Gastrocnemius medialis (tissue), 4 donors: Measurements from ENCODE around the gene ROPN1L.

Experiments used
- CTCF ChIP-seq, 5 experiments: fragments of 450-650 bp in 3 of 5; fragments of 200-600 bp in 2 of 5; sonication (generic) in 2 of 5; IDR thresholded peaks in 4 of 5; conservative IDR thresholded peaks in 1 of 5; 1 replicate in 4 of 5; 2 replicates in 1 of 5; pipeline ENCODE4 v1.5.1; 2016 to 2019; ENCODE audit warnings: antibody characterized with exemption in 5 of 5, mild to moderate bottlenecking in 3 of 5, moderate library complexity in 3 of 5
- POLR2A ChIP-seq, 2 donors: fragments of 450-650 bp; IDR thresholded peaks; one replicate each; pipeline ENCODE4 v1.6.1; 2017; ENCODE audit warnings: antibody characterized with exemption in 2 of 2, mild to moderate bottlenecking in 2 of 2, moderate library complexity in 2 of 2

GRCh38 chr5:10399839-10400238 lies 41.8 kb upstream of the ROPN1L start:
- TF ChIP-seq CTCF (IDR thresholded peaks at IDR 0.05 in 4 of 5, conservative IDR thresholded peaks at IDR 0.05 in 1 of 5) = no peak
- TF ChIP-seq POLR2A (IDR thresholded peaks at IDR 0.05) = no peak
